Measurements from ENCODE around the gene PLD4.
"Not testable (repeated sequence)": the region's sequence is repeated elsewhere in the genome, so short reads cannot be mapped to it uniquely, and the experiment has no call there.

The PLD4 gene

DNA sequence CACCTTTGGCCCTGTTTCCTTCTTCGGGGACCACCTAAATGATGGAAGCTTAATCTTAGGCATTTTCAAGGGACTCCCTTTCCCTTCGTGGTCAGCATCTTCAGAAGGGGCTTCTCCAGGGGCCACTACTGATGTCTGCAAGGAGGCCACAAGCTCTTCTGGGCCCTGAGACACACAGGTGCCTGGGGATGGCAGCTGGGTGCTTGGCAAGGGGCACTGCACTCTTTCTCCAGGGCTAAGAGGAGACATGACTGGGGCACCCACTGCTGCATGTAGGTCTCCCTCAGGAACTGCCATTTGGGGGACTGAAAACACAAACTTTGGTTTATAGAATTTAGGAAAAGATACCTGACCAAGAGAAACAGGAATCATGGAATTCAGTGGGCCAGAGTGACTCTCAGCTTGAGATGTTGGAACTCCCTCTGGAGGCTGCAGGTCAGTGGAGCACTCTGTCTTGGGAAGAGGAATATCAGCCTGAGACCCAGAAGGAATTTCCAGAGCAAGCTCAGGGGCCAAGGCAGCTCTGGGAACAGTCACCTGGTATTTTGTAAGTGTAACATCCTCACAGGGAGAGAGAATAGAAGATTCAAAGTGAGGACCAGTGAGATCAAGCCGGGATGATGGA is 16.0 kb downstream of the PLD4 start:
- no peak for TF ChIP-seq EZH2phosphoT487 (IDR thresholded peaks at IDR 0.05; ENCODE audit: borderline replicate concordance)
- TF ChIP-seq, protein P1, sequence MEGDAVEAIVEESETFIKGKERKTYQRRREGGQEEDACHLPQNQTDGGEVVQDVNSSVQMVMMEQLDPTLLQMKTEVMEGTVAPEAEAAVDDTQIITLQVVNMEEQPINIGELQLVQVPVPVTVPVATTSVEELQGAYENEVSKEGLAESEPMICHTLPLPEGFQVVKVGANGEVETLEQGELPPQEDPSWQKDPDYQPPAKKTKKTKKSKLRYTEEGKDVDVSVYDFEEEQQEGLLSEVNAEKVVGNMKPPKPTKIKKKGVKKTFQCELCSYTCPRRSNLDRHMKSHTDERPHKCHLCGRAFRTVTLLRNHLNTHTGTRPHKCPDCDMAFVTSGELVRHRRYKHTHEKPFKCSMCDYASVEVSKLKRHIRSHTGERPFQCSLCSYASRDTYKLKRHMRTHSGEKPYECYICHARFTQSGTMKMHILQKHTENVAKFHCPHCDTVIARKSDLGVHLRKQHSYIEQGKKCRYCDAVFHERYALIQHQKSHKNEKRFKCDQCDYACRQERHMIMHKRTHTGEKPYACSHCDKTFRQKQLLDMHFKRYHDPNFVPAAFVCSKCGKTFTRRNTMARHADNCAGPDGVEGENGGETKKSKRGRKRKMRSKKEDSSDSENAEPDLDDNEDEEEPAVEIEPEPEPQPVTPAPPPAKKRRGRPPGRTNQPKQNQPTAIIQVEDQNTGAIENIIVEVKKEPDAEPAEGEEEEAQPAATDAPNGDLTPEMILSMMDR (conservative IDR thresholded peaks at IDR 0.05; ENCODE audit: low read length): no peak; the same call in 1 of the 2 replicates
- Histone ChIP-seq H3K27me3 (ENCODE audit: insufficient read depth, low read length, poor library complexity, severe bottlenecking) (no peaks in the 10 kb centered on the region), H3K79me2 (ENCODE audit: insufficient read depth, low read length) (no peaks in the 10 kb centered on the region), H3K36me3 (ENCODE audit: insufficient read depth, low read length) (no peaks in the 10 kb centered on the region), H3F3A (ENCODE audit: low read depth) (no peaks in the 10 kb centered on the region), H3K4me2 (ENCODE audit: low read depth, low read length, poor library complexity, severe bottlenecking) (no peak overlapping the region), H3K4me1 (ENCODE audit: insufficient read depth, low read length, poor library complexity, severe bottlenecking) (no peaks in the 10 kb centered on the region), H3K9ac (ENCODE audit: low read depth, low read length, poor library complexity, severe bottlenecking) (no peak overlapping the region), H3K9me3 (ENCODE audit: insufficient read depth, low read depth, low read length) (no peaks in the 10 kb centered on the region), H4K20me1 (ENCODE audit: insufficient read depth, low read length, poor library complexity, severe bottlenecking) (no peaks in the 10 kb centered on the region), H2AFZ (ENCODE audit: low read length) (no peak overlapping the region), H3K9me2 (replicated peaks; ENCODE audit: low read depth, low read length) (no peaks in the 10 kb centered on the region), H3K4me3 (ENCODE audit: low read length, poor library complexity, severe bottlenecking) (no peak overlapping the region)

DNA sequence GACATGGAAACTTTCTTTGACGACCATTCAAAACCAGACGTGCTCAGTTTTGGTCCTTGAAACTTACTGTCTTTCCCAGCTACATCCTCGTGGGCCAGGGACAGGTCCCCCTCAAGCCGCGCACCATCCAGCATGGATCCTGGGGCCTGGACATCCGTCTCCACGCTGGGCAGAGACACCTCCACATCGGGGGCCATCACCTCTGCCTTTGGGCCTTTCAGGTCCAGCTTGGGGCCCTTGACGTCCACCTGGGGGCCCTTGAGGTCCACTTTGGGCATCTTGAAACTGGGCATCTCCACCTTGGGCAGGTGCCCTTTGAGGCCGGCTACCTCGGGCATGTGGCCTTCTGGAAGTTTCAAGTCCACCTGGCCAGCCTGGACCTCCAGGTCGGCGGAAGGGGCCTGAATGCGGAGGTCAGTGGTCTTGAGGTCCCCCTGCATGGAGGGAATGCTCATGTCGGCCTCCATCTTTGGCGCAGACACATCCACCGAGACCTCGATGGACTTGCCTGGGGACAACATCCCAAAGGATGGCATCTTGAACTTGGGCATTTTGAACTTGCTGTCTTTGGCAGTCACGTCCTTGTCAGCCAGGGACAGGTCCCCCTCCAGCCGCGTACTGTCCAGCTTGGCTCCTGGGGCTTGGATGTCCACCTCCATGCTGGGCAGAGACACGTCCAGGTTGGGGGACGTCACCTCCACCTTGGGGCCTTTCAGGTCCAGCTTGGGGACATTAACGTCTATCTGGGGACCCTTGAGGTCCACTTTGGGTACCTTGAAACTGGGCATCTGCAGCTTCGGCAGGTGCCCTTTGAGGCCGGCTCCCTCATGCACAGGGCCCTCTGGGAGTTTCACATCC is 17.1 kb downstream of the PLD4 start:
- Histone ChIP-seq H3K4me1 (ENCODE audit: insufficient read depth, low read length, poor library complexity, severe bottlenecking) (no peaks in the 10 kb centered on the region), H3K9ac (ENCODE audit: low read depth, low read length, poor library complexity, severe bottlenecking) (no peak overlapping the region), H3K36me3 (ENCODE audit: insufficient read depth, low read length) (no peaks in the 10 kb centered on the region), H3K9me2 (replicated peaks; ENCODE audit: low read depth, low read length) (no peaks in the 10 kb centered on the region), H3F3A (ENCODE audit: low read depth) (no peaks in the 10 kb centered on the region), H3K9me3 (ENCODE audit: insufficient read depth, low read depth, low read length) (no peaks in the 10 kb centered on the region), H3K79me2 (ENCODE audit: insufficient read depth, low read length) (no peaks in the 10 kb centered on the region), H3K4me2 (ENCODE audit: low read depth, low read length, poor library complexity, severe bottlenecking) (no peak overlapping the region), H4K20me1 (ENCODE audit: insufficient read depth, low read length, poor library complexity, severe bottlenecking) (no peaks in the 10 kb centered on the region), H3K4me3 (ENCODE audit: low read length, poor library complexity, severe bottlenecking) (no peak overlapping the region), H2AFZ (ENCODE audit: low read length) (no peak overlapping the region), H3K27me3 (ENCODE audit: insufficient read depth, low read length, poor library complexity, severe bottlenecking) (no peaks in the 10 kb centered on the region)
- no peak for TF ChIP-seq EZH2phosphoT487 (IDR thresholded peaks at IDR 0.05; ENCODE audit: borderline replicate concordance)
- TF ChIP-seq, protein P1 (conservative IDR thresholded peaks at IDR 0.05; ENCODE audit: low read length): no peak

DNA sequence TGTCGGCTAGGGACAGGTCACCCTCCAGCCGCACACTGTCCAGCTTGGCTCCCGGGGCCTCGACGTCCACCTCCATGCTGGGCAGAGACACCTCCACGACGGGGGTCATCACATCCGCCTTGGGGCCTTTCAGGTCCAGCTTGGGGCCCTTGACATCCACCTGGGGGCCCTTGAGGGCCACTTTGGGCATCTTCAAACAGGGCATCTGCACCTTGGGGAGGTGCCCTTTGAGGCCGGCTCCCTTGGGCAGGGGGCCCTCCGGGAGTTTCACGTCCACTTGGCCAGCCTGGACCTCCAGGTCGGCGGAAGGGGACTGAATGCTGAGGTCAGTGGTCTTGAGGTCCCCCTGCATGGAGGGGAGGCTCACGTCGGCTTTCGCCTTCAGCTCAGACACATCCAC is 17.9 kb downstream of the PLD4 start:
- no peak overlapping the region for H3K4me3 ChIP-seq (ENCODE audit: low read length, poor library complexity, severe bottlenecking)
- no peaks in the 10 kb centered on the region for H4K20me1 ChIP-seq (ENCODE audit: insufficient read depth, low read length, poor library complexity, severe bottlenecking)
- no peaks in the 10 kb centered on the region for H3K4me1 ChIP-seq (ENCODE audit: insufficient read depth, low read length, poor library complexity, severe bottlenecking)
- no peaks in the 10 kb centered on the region for H3K27me3 ChIP-seq (ENCODE audit: insufficient read depth, low read length, poor library complexity, severe bottlenecking)
- H3F3A ChIP-seq (ENCODE audit: low read depth): no peaks in the 10 kb centered on the region
- TF ChIP-seq, protein P1 (conservative IDR thresholded peaks at IDR 0.05; ENCODE audit: low read length): no peak
- no peak for TF ChIP-seq EZH2phosphoT487 (IDR thresholded peaks at IDR 0.05; ENCODE audit: borderline replicate concordance)
- no peaks in the 10 kb centered on the region for H3K36me3 ChIP-seq (ENCODE audit: insufficient read depth, low read length)
- no peak overlapping the region for H3K4me2 ChIP-seq (ENCODE audit: low read depth, low read length, poor library complexity, severe bottlenecking)
- H3K9me2 ChIP-seq (replicated peaks; ENCODE audit: low read depth, low read length): no peaks in the 10 kb centered on the region
- no peaks in the 10 kb centered on the region for H3K79me2 ChIP-seq (ENCODE audit: insufficient read depth, low read length)
- no peak overlapping the region for H2AFZ ChIP-seq (ENCODE audit: low read length)
- no peaks in the 10 kb centered on the region for H3K9me3 ChIP-seq (ENCODE audit: insufficient read depth, low read depth, low read length)
- H3K9ac ChIP-seq (ENCODE audit: low read depth, low read length, poor library complexity, severe bottlenecking): no peak overlapping the region

DNA sequence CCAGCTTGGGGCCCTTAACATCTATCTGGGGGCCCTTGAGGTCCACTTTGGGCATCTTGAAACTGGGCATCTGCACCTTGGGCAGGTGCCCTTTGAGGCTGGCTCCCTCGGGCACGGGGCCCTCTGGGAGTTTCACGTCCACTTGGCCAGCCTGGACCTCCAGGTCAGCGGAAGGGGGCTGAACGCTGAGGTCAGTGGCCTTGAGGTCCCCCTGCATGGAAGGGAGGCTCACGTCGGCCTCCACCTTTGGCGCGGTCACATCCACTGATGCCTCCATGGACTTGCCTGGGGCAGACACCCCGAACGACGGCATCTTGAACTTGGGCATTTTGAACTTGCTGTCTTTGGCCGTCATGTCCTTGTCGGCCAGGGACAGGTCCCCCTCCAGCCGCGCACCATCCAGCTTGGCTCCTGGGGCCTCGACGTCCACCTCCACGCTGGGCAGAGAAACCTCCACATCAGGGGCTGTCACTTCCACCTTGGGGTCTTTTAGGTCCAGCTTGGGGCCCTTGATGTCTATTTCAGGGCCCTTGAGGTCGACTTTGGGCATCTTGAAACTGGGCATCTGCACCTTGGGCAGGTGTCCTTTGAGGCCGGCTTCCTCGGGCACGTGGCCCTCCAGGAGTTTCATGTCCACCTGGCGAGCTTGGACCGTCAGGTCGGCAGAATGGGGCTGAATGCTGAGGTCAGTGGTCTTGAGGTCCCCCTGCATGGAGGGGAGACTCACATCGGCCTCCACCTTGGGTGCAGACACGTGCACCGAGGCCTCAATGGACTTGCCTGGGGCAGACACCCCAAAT is 18.7 kb downstream of the PLD4 start:
- H3K9ac ChIP-seq (ENCODE audit: low read depth, low read length, poor library complexity, severe bottlenecking); H3K4me2 ChIP-seq (ENCODE audit: low read depth, low read length, poor library complexity, severe bottlenecking); H3K27me3 ChIP-seq (ENCODE audit: insufficient read depth, low read length, poor library complexity, severe bottlenecking); H3K79me2 ChIP-seq (ENCODE audit: insufficient read depth, low read length); H4K20me1 ChIP-seq (ENCODE audit: insufficient read depth, low read length, poor library complexity, severe bottlenecking); H3K9me3 ChIP-seq (ENCODE audit: insufficient read depth, low read depth, low read length); H3K4me1 ChIP-seq (ENCODE audit: insufficient read depth, low read length, poor library complexity, severe bottlenecking); H3K4me3 ChIP-seq (ENCODE audit: low read length, poor library complexity, severe bottlenecking); H3K36me3 ChIP-seq (ENCODE audit: insufficient read depth, low read length); H3K9me2 ChIP-seq (replicated peaks; ENCODE audit: low read depth, low read length); H2AFZ ChIP-seq (ENCODE audit: low read length); H3F3A ChIP-seq (ENCODE audit: low read depth): not testable (repeated sequence)

DNA sequence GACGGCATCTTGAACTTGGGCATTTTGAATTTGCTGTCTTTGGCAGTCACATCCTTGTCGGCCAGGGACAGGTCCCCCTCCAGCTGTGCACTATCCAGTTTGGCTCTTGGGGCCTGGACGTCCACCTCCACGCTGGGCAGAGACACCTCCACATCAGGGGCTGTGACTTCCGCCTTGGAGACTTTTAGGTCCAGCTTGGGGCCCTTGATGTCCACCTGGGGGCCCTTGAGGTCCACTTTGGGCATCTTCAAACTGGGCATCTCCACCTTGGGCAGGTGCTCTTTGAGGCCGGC is 19.3 kb downstream of the PLD4 start:
- H3K9ac ChIP-seq (ENCODE audit: low read depth, low read length, poor library complexity, severe bottlenecking); H3K4me1 ChIP-seq (ENCODE audit: insufficient read depth, low read length, poor library complexity, severe bottlenecking); H3K4me2 ChIP-seq (ENCODE audit: low read depth, low read length, poor library complexity, severe bottlenecking); H4K20me1 ChIP-seq (ENCODE audit: insufficient read depth, low read length, poor library complexity, severe bottlenecking); H3K9me3 ChIP-seq (ENCODE audit: insufficient read depth, low read depth, low read length); H3K9me2 ChIP-seq (replicated peaks; ENCODE audit: low read depth, low read length); H2AFZ ChIP-seq (ENCODE audit: low read length); H3K27me3 ChIP-seq (ENCODE audit: insufficient read depth, low read length, poor library complexity, severe bottlenecking); H3K4me3 ChIP-seq (ENCODE audit: low read length, poor library complexity, severe bottlenecking); H3K36me3 ChIP-seq (ENCODE audit: insufficient read depth, low read length); H3F3A ChIP-seq (ENCODE audit: low read depth); H3K79me2 ChIP-seq (ENCODE audit: insufficient read depth, low read length): not testable (repeated sequence)

All from Loucy (cell line).